Lower lobe of right lung (tissue), 2 donors: ENCODE results near the gene CD93. TPM values are rescaled to one million over a fixed set of nuclear protein-coding genes. Genes with fewer than 3 reads are reported as not detected.
A peak's percentile ranks its signal among the peaks of the same experiment; 100 is the strongest.

Experiments used
- ATAC-seq, 2 donors: fragments of 200-7000 bp; cut with Tn5 transposase; one replicate each; pipeline ENCODE4 v1.9.1; 2020 to 2022; ENCODE audit warnings: mild to moderate bottlenecking in 2 of 2, moderate library complexity in 2 of 2
- DNase-seq: peaks from one replicate; pipeline ENCODE4 v3.0.0-alpha.2; 2020
- H3K27ac ChIP-seq: fragments of 200-600 bp; one replicate; pipeline ENCODE4 v1.8.0; 2022
- H3K27me3 ChIP-seq: fragments of 200-600 bp; one replicate; pipeline ENCODE4 v1.8.0; 2022; ENCODE audit warnings: low read depth
- H3K36me3 ChIP-seq: fragments of 200-600 bp; one replicate; pipeline ENCODE4 v1.8.0; 2022; ENCODE audit warnings: mild to moderate bottlenecking
- H3K4me1 ChIP-seq: fragments of 200-600 bp; one replicate; pipeline ENCODE4 v1.8.0; 2022
- H3K4me3 ChIP-seq: fragments of 200-600 bp; one replicate; pipeline ENCODE4 v1.8.0; 2022; ENCODE audit warnings: mild to moderate bottlenecking
- H3K9me3 ChIP-seq: fragments of 200-600 bp; one replicate; pipeline ENCODE4 v1.8.0; 2022
- intact Hi-C: fragments of 100-400 bp; cut with DNase I; formaldehyde crosslinking; loops from one replicate; pipeline ENCODE4 v1.11.0; 2022
- total RNA-seq: library from RNA; stranded (reverse); fragmentation: NEBNext Ultra II Directional; extraction: Animal tissue kit (Norgen Biotek cat#: 25700); gene quantifications from one replicate; pipeline ENCODE4 v1.2.1, GENCODE V29; 2021
- TF ChIP-seq, protein P1 (sequence below): fragments of 200-600 bp; IDR thresholded peaks from one replicate; pipeline ENCODE4 v1.8.0; 2022; ENCODE audit warnings: antibody characterized with exemption, mild to moderate bottlenecking
- donor health status: DM: no; HTN: yes; CAD: no; lungs with severe emphysema.

CD93 gene
- total RNA-seq, 1 donor from 2014 or later: 99.7 TPM

DNA sequence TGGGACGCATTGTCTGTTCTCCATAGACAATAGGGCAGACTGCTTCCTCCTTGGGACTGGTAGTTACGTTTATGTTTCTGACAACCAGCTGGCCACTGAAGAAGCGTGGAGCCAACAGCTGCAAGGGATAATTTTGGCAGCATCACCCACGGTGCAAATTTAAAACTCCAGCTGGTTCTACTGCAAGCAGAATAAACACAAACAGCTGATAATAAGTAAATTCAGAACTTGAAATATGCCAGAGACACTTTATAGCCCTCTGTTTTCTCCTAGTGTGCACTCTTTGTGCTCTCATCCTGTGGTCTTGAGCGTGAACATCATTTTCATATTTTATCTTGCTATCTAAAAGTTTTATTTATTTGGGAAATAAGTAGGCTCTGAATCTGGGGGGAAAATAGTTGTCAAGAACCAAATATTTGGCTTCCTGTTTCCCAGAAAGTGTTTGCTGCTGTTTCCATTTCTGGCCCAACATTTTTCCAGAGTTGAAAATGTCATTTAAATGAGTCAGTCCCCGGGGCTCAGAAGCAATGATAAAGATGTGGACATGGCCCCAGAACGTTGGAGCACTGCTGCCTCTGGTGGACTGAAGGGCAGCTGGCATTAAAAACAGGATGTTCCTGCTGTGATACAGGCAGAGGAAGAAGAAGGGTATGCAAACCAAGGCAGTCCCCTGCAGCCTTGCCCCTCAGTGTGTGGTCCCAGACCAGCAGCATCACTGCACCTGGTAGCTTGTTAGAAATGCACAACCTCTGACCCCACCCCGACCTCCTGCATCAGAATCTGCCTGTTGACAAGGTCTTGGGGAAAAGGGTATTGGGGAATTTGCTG lies 24.2 kb downstream of the CD93 start:
- H3K27me3 ChIP-seq: no peaks in the 10 kb centered on the region
- TF ChIP-seq, protein P1, sequence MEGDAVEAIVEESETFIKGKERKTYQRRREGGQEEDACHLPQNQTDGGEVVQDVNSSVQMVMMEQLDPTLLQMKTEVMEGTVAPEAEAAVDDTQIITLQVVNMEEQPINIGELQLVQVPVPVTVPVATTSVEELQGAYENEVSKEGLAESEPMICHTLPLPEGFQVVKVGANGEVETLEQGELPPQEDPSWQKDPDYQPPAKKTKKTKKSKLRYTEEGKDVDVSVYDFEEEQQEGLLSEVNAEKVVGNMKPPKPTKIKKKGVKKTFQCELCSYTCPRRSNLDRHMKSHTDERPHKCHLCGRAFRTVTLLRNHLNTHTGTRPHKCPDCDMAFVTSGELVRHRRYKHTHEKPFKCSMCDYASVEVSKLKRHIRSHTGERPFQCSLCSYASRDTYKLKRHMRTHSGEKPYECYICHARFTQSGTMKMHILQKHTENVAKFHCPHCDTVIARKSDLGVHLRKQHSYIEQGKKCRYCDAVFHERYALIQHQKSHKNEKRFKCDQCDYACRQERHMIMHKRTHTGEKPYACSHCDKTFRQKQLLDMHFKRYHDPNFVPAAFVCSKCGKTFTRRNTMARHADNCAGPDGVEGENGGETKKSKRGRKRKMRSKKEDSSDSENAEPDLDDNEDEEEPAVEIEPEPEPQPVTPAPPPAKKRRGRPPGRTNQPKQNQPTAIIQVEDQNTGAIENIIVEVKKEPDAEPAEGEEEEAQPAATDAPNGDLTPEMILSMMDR: peak; percentile 55
- no peak overlapping the region for H3K4me3 ChIP-seq
- H3K36me3 ChIP-seq: no peaks in the 10 kb centered on the region
- intact Hi-C loops: no loop called here
- peak; percentile 44 for DNase-seq
- peaks cover 1% of the 10 kb centered on the region for H3K9me3 ChIP-seq
- peak; percentile 75 to 78 for ATAC-seq
- peak overlapping the region; percentile 22 for H3K27ac ChIP-seq
- peaks cover 33% of the 10 kb centered on the region for H3K4me1 ChIP-seq

DNA sequence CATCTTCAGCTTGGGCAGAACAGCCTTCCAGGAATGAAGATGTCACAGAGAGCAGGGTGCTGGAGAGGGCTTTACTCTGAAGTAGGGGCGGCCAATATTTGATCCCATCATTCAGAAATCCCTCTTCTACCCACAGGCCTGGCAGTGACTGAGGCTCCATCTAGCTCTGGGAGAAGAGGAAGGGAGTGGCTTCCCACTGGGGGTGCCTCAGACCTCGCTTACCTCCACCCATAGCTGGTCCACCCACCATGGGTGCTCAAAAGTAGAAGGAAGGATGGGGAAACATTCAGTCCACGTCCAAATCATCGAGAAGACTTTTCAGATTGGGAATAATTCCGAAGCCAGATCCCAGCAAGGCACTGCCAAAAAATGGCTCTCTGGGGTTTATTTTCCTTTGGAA lies 24.9 kb downstream of the CD93 start:
- DNase-seq: no peak
- Histone ChIP-seq H3K4me1 (peaks cover 33% of the 10 kb centered on the region), H3K27me3 (no peaks in the 10 kb centered on the region), H3K36me3 (no peaks in the 10 kb centered on the region), H3K9me3 (peaks cover 5% of the 10 kb centered on the region), H3K4me3 (no peak overlapping the region), H3K27ac (peak overlapping the region; percentile 22)
- peak; percentile 28 to 39 for ATAC-seq
- TF ChIP-seq, protein P1: no peak
- intact Hi-C loops: no loop called here

DNA sequence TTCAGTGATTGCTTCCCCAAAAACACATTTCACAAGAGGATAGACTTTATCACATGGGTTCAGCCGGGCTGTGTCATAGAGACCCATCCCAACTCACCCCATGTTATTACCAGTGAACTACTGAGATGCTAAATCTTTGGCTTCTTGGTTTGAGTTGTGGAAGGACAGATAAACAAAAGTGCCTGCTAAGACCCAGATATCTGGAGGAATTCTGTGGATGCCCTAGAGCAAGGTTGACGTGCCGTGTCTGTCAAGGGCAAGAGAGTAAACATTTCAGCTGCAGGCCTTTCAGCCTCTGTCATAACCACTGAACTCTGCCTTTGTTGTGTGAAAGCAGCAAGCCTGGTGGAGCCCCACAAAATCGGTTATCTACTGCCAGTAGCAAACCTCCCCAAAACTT lies 25.5 kb downstream of the CD93 start:
- H3K27ac ChIP-seq: no peak overlapping the region
- TF ChIP-seq, protein P1: no peak
- DNase-seq (no peak), ATAC-seq (no peak)
- peaks cover 5% of the 10 kb centered on the region for H3K9me3 ChIP-seq
- H3K36me3 ChIP-seq: no peaks in the 10 kb centered on the region
- peaks cover 33% of the 10 kb centered on the region for H3K4me1 ChIP-seq
- intact Hi-C loops: no loop called here
- no peak overlapping the region for H3K4me3 ChIP-seq
- H3K27me3 ChIP-seq: no peaks in the 10 kb centered on the region

DNA sequence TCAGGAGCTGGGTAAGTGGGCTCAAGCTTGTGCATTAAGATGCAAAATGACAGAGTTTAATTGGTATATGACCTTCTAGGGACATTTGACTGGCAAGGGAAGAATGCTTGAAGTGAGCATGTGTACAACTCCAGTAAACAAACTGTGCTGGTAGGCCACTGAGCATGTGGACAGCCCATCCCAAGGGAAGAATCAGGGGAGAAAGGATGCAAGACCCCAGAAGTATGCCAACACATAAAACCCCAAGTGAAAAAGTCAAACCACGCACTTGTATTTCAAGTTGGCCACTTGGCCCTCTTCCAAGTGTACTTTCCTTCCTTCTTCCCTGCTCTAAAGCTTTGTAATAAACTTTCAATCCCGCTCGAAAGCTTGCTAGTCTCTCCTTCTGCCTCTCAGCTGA lies 26.3 kb downstream of the CD93 start:
- intact Hi-C loops: no loop called here
- no peak overlapping the region for H3K27ac ChIP-seq

DNA sequence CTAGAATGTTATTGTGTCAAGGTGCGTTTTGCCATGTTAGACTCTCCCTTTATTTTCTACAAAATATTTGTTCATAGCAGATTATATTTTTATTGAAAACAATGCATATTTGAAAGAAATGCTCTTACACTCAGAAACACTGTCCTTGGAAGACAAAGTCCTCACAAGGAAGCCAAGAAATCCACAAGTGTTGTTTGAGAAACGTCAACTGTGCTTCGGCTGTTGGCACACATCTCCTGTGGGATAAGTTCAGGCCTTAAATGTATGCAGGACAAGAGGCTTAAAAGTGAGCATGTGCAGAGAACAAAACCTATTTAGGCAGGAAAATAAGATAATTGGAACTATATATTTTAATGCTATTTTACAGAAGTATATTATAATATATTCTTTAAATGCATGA lies 27.1 kb downstream of the CD93 start:
- Histone ChIP-seq H3K27me3 (no peaks in the 10 kb centered on the region), H3K4me3 (no peak overlapping the region), H3K36me3 (no peaks in the 10 kb centered on the region), H3K27ac (no peak overlapping the region), H3K4me1 (peaks cover 33% of the 10 kb centered on the region), H3K9me3 (peaks cover 5% of the 10 kb centered on the region)
- DNase-seq (no peak), ATAC-seq (no peak)
- intact Hi-C loops: no loop called here
- TF ChIP-seq, protein P1: no peak

More for the DNA sequence above, 26.3 kb downstream of the CD93 start:
- Histone ChIP-seq H3K9me3 (peaks cover 5% of the 10 kb centered on the region), H3K4me3 (no peak overlapping the region), H3K4me1 (peaks cover 33% of the 10 kb centered on the region), H3K36me3 (no peaks in the 10 kb centered on the region), H3K27me3 (no peaks in the 10 kb centered on the region)
- no peak for DNase-seq
- ATAC-seq: no peak
- TF ChIP-seq, protein P1: no peak
